ENCODE measurements around the gene PRM3.

Gene PRM3

GRCh38 chr16:11280616-11281522 lies 7.4 kb upstream of the PRM3 start, which contains the start of gene PRM1:
PRM1 (minus strand) TSS chr16:11281330; CDS start chr16:11281238, 92 bp downstream.
- DNase-seq = no peak

GRCh38 chr16:11278681-11279628 lies 5.5 kb upstream of the PRM3 start:
- no peak for DNase-seq

GRCh38 chr16:11277607-11278337 lies 4.3 kb upstream of the PRM3 start:
- DNase-seq = no peak

GRCh38 chr16:11276896-11277593 lies 3.6 kb upstream of the PRM3 start:
- DNase-seq = no peak

GRCh38 chr16:11276143-11276895 lies 2.9 kb upstream of the PRM3 start, which contains the start of gene PRM2:
PRM2 (minus strand) TSS chr16:11276480; CDS start chr16:11276370, 110 bp downstream.
- no peak for DNase-seq

- no peak for DNase-seq
These were observed 1.5 kb upstream of the PRM3 start for GRCh38 chr16:11274964-11275363.

GRCh38 chr16:11273721-11274324 lies 394 bp upstream of the PRM3 start:
- DNase-seq = no peak

GRCh38 chr16:11272484-11272883 lies 945 bp downstream of the PRM3 start:
- no peak for DNase-seq

GRCh38 chr16:11271610-11272009 lies 1.8 kb downstream of the PRM3 start:
- no peak for DNase-seq

- DNase-seq = no peak
These were observed 2.7 kb downstream of the PRM3 start for GRCh38 chr16:11270602-11271162.

- no peak for DNase-seq
These were observed 4.5 kb downstream of the PRM3 start, which contains the start of gene TNP2 for GRCh38 chr16:11268921-11269375. TNP2 (minus strand) TSS chr16:11269325; CDS start chr16:11269262, 63 bp downstream.

GRCh38 chr16:11265124-11265523 lies 8.3 kb downstream of the PRM3 start:
- DNase-seq = no peak

- no peak for DNase-seq
These were observed 9.1 kb downstream of the PRM3 start for GRCh38 chr16:11264155-11264832.

- no peak for DNase-seq
These were observed 9.7 kb downstream of the PRM3 start for GRCh38 chr16:11263737-11264136.

GRCh38 chr16:11262915-11263314 lies 10.5 kb downstream of the PRM3 start:
- DNase-seq = no peak

- no peak for DNase-seq
These were observed 12.8 kb downstream of the PRM3 start for GRCh38 chr16:11260596-11260966.

GRCh38 chr16:11259655-11260595 lies 13.5 kb downstream of the PRM3 start:
- DNase-seq = no peak

Measured in NCI-H510A treated with DMSO at 0.1 percent for 48 hours (cell line).